ENCODE results near the gene DENND5B.

Gene DENND5B

DNA sequence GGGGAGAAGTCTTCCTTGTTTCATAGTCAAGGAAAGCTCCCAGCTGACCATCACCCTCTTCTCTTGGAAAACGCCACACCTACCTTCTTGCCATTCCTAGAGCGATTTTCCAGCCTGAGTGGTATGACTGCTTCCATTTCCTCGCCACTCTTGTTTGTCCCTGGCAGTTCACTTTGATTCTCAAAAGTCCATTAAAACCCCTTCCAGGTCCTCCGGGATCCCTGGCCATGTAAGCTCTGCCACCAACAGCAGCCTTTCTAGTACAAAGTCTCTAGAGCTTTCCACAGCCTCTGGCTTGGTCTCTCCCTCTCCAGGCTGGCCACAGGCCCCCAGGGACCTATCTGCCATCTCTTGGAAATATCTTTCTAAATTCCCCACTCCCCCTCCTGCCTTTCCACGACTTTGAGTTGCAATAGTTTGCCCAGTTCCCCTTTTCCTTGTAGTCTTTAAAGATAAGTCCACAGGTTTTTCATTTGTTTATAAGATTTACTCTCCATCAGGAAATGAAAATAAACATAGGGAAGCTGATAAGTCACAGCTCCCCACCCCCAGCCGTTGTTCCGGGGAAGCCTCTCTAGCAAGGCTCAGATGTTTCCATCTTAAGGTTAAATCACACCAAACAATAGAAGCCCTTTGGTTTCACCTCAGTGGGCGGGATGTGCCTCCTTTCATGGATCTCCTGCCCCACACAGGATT, 222.1 kb downstream of the DENND5B start:
- no peak for DNase-seq

DNA sequence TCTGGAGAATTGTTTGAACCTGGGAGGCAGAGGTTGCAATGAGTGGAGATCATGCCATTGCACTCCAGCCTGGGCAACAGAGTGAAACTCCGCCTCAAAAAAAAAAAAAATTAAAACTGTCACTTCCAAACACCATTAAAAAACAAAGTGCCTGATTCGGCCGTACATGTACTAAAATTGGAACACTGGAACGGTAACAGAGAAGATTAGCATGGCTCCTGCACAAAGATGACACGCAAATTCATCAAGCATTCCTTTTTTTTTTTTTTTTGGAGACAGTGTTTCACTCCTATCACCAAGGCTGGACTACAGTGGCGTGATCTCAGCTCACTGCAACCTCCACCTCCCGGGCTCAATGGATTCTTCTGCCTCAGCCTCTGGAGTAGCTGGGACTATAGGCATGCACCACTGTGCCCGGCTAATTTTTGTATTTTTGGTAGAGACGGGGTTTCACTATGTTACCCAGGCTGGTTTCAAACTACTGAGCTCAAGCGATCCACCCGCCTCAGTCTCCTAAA, 224.8 kb downstream of the DENND5B start:
- DNase-seq = no peak

DNA sequence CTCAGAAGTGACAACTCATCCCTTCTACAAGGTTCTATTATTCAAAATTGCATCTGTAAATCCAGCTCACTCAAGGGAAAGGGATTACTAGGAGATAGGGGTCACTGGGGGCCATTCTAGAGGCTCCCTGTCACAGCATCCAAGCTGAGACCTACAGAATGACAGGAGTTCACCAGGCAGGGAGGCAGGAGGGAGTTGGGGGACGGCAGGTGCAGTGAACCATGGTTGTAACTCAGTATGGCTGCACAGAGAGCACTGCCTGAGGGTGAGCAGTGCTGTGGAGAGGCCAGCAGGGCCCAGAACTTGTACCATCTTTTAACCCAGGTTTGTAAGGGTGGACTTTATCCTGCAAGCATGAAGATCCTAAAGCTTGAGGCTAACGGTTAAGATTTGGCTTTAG, 227.1 kb downstream of the DENND5B start:
- DNase-seq = no peak

DNA sequence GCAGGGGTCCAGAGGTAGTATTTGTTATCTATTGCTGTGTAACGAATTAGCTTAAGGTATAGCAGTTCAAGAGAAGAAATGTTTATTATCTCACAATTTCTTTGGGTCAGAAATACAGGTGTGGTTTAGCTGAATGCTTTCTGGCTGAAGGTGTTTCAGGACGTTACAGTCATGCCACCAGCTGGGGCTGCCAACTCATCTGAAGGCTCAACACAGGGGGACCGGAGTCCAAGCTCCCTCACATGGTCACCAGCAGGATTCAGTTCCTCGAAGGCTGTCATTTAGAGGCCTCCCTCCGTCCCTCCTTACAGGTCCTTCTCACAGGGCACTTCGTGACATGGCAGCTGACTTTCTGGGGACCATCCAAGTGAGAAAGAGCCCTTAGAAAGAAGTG, 227.5 kb downstream of the DENND5B start:
- no peak for DNase-seq

DNA sequence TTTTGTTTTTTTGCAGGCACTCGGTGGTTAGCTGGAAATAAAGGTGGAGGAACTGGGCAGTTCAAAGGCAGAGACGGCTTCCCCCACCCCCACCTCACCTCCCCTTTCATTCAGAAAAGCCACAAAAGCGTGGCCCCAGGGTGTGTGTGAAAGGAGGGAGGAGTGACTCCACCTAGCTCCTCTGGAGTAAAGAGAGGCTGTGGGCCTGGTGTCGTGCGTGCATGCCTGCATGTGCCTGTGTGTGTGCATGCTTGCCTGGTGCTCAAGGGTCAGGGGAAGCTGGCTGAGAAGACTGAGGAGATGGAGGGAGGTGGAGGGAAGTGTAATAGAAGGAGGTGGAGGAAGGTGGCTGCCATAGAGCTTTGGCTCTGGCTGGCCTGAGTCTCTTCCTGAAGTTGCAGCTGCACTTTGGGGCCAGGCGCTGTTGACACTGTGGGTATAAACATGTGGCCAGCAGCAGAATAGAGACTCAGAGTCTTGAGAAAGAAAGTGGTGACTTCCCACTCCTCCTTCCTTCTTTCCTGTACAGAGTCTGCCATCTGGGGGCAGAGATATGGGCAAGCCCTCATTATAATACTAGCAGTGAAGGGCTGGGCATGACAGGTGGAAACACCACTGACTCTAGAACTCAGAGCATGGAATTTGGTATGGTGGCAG, 228.0 kb downstream of the DENND5B start:
- peak; percentile 45 to 52 for DNase-seq

DNA sequence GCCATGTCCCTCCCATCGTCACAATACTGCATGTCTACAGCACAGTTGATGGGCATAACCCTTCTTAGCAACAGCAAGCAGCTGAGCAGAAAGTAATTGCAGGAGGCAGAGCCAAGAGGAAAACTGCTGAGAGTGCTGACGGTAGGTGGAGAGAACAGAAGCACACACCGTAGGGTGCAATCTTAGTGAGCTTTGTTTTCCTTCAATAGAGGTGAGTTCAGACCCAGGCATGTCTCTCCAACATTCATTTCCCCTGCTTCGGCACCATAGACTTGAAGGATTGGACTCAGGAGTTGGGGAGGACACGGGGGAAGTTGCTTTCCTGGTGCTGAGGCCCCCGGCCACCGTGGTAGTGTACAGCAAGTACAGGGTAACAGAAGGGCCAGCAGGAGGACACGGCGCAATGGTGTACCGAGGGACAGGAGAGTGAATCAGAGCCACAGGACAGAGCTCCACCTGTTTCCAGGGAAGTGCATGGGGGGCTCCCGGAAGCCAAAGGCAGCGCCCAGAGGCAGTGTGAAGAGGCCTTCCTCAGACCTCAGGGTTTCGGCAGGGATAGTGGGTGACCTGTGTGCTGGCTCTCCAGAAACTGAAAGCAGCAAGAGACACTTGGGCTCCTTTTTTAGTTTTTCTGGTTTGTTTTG, 228.7 kb downstream of the DENND5B start:
- DNase-seq = no peak

DNA sequence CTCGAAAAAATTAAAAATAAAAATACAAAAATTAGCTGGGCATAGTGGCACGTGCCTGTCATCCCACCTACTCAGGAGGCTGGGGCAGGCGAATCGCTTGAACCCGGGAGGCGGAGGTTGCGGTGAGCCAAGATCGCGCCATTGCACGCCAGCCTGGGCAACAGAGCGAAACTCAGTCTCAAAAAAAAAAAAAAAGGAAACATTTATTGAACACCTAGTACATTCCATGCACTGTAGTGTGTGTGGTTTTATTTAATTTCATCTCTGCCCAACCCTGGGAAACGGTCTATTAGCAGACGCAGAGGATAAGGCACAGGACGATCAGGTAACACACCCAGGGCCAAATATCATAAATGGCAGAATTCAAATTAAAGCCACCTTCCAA, 229.2 kb downstream of the DENND5B start:
- DNase-seq = no peak

DNA sequence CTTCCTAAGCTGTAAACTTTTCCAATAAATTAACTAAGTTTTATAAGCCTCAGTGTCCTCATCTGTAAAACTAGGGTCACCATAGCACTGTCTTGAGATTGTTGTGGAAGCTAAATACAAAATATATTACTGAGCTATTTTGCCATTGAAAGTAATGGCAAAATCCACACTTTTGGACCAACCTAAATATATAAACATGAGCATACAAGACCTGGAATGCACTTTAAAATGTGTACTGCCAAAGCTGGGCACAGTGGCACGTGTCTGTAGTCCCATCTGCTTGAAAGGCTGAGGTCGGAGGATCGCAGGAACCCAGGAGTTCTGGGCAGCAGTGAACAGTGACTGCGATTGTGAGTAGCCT, 235.2 kb downstream of the DENND5B start:
- no peak for DNase-seq

DNA sequence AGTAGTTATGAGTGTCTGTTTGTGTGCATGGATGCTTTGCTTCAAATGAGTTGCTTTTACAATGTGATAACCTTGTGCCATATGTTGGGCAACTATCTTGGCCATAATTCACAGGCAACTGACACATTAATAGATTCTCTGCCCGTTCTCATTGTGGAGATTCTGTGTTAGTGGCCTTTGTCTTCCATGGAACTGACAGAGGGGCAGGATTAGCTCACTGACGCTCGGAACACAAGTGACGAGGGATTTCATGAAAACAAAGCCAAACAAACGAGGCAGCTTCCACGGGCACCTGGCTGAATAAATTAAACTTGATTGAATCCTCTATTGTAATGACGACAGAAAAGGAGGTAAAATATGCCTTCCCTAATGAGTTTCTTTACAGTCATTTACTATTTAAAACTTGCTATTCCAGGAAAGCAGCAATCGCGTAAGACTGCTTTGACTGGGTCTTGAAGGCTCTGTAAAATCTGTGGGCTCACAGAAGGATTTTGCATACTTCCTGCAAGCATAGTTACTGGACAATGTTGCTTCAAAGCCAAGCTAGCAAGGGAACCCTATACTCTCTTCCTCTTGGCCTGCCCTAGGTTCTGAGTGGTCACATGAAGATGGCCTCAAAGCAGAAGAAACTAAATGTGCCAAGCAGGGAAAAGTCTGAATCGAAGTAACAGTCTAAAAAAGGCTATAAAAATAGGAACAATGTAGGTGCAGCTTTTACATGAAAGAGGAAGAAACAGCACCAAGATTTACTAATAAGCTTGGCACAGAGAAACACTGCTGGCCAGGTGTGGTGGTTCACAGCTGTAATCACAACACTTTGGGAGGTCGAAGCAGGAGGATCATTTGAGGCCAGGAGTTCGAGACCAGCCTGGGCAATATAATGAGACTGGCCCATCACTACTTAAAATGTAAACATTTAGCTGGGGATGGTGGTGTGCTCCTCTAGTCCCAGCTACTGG, 236.9 kb downstream of the DENND5B start:
- DNase-seq = no peak

DNA sequence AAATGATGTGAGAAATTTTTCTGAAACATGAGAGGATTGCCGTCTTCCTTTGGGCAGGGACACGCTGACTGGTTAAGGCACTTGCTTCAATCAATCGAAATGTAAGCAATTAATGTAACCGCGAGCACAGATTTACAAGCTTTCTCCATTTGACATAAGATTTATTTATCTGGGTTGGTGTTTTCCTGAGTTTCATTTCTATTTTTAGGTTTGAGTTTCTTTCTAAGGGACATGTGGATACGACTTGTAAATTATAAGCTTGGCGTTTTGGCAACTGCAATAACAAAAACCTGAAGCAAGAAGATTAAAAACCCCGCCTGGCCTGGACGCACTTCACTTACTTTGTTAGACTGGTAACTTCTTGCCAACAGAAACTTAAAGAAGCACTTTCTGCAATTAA, 244.7 kb downstream of the DENND5B start:
- no peak for DNase-seq

DNA sequence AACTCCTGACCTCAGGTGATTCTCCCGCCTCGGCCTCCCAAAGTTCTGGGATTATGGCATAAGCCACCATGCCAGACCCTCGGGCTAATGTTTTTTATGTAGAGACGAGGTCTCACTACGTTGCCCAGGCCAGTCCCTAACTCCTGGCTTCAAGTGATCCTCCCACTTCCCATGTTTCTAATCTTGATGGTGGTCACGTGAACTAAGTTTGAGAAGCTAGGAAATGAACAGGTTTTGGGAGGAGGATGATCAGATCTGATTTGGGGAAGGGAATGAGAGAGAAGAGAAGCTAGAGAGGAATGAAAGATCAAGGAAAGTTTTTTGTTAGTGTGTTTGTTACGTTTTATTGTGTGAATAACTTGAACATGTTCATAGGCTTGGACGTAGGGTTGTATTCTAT, 247.8 kb downstream of the DENND5B start:
- no peak for DNase-seq

DNA sequence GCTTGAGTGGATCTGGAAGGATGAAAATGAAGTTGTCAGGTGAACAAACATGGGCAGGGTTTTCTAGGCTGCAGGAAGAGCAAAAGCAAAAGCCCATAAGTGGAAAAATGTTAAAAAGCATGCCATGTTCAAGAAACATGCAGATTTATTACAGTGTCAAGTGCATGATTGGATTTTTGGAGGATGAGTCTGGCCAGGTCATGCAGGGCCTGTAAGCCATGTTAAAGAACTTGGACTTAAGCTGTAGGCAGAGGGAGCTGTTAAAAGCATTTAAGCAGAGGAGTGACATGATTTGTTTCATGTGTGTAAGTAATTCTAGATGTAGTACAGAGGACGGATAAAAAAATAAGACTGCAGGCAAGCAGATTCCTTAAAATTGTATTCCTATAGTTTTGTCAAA, 248.7 kb downstream of the DENND5B start:
- DNase-seq = no peak

DNA sequence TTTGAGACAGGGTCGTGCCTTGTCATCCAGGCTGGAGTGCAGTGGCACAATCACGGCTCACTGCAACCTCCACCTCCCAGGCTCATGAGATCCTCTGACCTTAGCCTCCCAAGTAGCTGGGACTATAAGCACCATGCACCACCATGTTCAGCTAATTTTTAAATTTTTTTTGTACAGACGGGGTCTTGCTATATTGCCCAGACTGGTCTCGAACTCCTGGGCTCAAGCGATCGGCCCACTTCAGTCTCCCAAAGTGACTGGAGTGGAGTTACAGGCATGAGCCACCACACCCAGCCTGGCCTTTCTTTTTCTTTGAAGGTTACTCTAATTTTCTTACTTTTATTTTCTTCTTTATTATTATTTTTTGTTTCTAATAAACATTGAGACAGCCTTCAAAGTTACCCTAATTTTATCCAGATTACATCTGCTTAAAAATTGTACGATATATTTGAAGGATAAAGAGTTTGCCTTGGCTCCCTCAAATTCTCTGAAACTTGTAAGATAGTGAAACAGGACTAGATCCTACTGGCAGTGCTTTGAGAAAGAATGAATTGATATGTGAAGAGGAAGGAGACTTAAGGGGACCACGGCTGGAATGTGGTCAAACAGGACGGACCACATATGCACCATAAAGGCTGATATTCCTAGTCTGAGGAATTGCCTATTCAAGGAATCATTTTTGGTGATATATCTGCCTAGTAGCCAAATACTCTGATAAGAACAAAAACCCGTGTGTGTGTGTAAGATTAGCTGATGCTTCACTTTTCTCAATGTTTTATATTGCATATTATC, 250.9 kb downstream of the DENND5B start:
- no peak for DNase-seq

DNA sequence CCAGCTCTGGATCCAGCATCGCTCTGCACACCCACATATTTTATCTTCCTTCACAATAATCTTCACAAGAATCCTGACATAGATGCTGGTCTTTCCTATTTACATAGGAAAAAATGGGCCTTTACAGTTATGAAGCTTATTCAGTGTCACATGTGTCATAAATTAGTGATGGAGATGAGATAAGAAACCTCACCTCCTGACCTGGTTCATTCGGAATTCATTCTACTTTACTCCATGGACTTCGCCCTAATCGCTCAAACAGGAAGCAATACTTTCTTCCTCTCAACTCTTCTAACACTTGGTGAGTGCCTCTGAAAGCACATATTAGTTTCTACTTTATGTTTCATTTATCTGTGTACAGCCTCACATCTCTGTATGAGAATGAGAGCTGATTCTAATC, 253.0 kb downstream of the DENND5B start:
- DNase-seq = no peak

All from AML-193 (cell line).